MCF 10A (cell line): ENCODE results near the gene CRCP. TPM values are rescaled to one million over a fixed set of nuclear protein-coding genes. Genes with fewer than 3 reads are reported as not detected.

ENCODE experiments used
- BruUV-seq: library from RNA; stranded (reverse); fragments of 400-500 nt; replicated peaks from 2 replicates; lab custom pipeline; 2021; lab: Mats Ljungman, UMichigan
- CTCF ChIA-PET: fragments of 300-600 bp; sonication (Branson Sonifier 250); formaldehyde crosslinking; extraction: SDS; loops from one replicate; lab custom pipeline; 2021; ENCODE audit warnings: antibody characterized with exemption, inconsistent platforms; lab: Yijun Ruan, JAX
- POLR2A ChIA-PET: fragments of 300-600, 350-650 bp; sonication (Branson Sonifier 250); formaldehyde crosslinking; extraction: SDS; loops from one replicate; lab custom pipeline; 2020; ENCODE audit warnings: antibody characterized with exemption, inconsistent platforms; lab: Yijun Ruan, JAX
- DNase-seq: peaks from one replicate; pipeline ENCODE4 v3.0.0-alpha.2; 2018; ENCODE audit not compliant: unreplicated experiment
- H3K27ac Mint-ChIP-seq: one replicate; pipeline ENCODE4 v1.8.0; 2022; ENCODE audit warnings: mild to moderate bottlenecking, low read depth, mixed read lengths; ENCODE audit not compliant: unreplicated experiment
- H3K27me3 Mint-ChIP-seq: one replicate; pipeline ENCODE4 v1.8.0; 2022; ENCODE audit warnings: mixed read lengths; ENCODE audit not compliant: insufficient read depth, unreplicated experiment
- H3K36me3 Mint-ChIP-seq: one replicate; pipeline ENCODE4 v1.8.0; 2022; ENCODE audit warnings: mild to moderate bottlenecking, moderate library complexity, mixed read lengths; ENCODE audit not compliant: insufficient read depth, unreplicated experiment
- H3K4me1 Mint-ChIP-seq: one replicate; pipeline ENCODE4 v1.8.0; 2022; ENCODE audit warnings: mixed read lengths; ENCODE audit not compliant: insufficient read depth, unreplicated experiment
- H3K4me3 Mint-ChIP-seq: one replicate; pipeline ENCODE4 v1.8.0; 2022; ENCODE audit warnings: mild to moderate bottlenecking, moderate library complexity, mixed read lengths; ENCODE audit not compliant: unreplicated experiment
- H3K9me3 Mint-ChIP-seq: one replicate; pipeline ENCODE4 v1.8.0; 2022; ENCODE audit warnings: mixed read lengths; ENCODE audit not compliant: unreplicated experiment
- intact Hi-C: fragments of 100-400 bp; cut with micrococcal nuclease; formaldehyde crosslinking; loops from 2 replicates; pipeline ENCODE4 v1.14.1; 2022
- total RNA-seq: library from RNA; stranded (reverse); gene quantifications from 2 replicates; pipeline ENCODE4 v1.2.3, GENCODE V29; 2022
- TF ChIP-seq, protein P1 (sequence below): fragments of 200-600 bp; IDR thresholded peaks from one replicate; pipeline ENCODE4 v1.8.0; 2022; ENCODE audit warnings: antibody characterized with exemption, mild to moderate bottlenecking; ENCODE audit not compliant: unreplicated experiment

Gene CRCP
- total RNA-seq, 1 experiment from 2014 or later = 39.8 TPM

DNA sequence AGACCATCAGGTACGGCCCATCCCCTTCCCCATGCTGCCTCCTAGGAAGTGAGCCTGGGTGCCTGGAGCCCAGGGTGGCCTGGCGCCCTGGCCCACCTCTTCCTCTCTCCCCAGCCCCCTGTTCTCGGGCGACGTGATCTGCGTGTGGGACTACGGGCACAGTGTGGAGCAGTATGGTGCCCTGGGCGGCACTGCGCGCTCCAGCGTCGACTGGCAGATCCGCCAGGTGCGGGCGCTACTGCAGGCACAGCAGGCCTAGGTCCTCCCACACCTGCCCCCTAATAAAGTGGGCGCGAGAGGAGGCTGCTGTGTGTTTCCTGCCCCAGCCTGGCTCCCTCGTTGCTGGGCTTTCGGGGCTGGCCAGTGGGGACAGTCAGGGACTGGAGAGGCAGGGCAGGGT, 22.0 kb upstream of the CRCP start:
- no peak overlapping the region for H3K4me3 Mint-ChIP-seq
- H3K9me3 Mint-ChIP-seq = no peaks in the 10 kb centered on the region
- ChIA-PET CTCF (no interaction called here), POLR2A (interaction anchor here (0.7 kb wide), 1 partner anchor 105 kb away, joined by 3 read pairs; no protein-coding TSS in a partner anchor)
- no peaks in the 10 kb centered on the region for H3K4me1 Mint-ChIP-seq
- no TSS peak for BruUV-seq
- H3K36me3 Mint-ChIP-seq = peaks cover 17% of the 10 kb centered on the region
- H3K27me3 Mint-ChIP-seq = no peaks in the 10 kb centered on the region
- no peak overlapping the region for H3K27ac Mint-ChIP-seq
- DNase-seq = no peak
- intact Hi-C loops = no loop called here
- TF ChIP-seq, protein P1, sequence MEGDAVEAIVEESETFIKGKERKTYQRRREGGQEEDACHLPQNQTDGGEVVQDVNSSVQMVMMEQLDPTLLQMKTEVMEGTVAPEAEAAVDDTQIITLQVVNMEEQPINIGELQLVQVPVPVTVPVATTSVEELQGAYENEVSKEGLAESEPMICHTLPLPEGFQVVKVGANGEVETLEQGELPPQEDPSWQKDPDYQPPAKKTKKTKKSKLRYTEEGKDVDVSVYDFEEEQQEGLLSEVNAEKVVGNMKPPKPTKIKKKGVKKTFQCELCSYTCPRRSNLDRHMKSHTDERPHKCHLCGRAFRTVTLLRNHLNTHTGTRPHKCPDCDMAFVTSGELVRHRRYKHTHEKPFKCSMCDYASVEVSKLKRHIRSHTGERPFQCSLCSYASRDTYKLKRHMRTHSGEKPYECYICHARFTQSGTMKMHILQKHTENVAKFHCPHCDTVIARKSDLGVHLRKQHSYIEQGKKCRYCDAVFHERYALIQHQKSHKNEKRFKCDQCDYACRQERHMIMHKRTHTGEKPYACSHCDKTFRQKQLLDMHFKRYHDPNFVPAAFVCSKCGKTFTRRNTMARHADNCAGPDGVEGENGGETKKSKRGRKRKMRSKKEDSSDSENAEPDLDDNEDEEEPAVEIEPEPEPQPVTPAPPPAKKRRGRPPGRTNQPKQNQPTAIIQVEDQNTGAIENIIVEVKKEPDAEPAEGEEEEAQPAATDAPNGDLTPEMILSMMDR = no peak

- H3K27me3 Mint-ChIP-seq = no peaks in the 10 kb centered on the region
- peaks cover 8% of the 10 kb centered on the region for H3K4me1 Mint-ChIP-seq
- POLR2A ChIA-PET = interaction anchor here (1.1 kb wide), 1 partner anchor 19 kb away, joined by 3 read pairs; the partner anchor contains the start of gene ASL
- intact Hi-C loops = no loop called here
- no peak overlapping the region for H3K4me3 Mint-ChIP-seq
- CTCF ChIA-PET = interaction anchor here (0.7 to 1.0 kb wide), 3 partner anchors 17 to 571 kb away, joined by 3 read pairs; partner anchors contain the start of gene CRCP
- H3K9me3 Mint-ChIP-seq = no peaks in the 10 kb centered on the region
- DNase-seq = no peak
- TF ChIP-seq, protein P1 = no peak
- no TSS peak for BruUV-seq
- no peak overlapping the region for H3K27ac Mint-ChIP-seq
- H3K36me3 Mint-ChIP-seq = peaks cover 23% of the 10 kb centered on the region
Measured at GRCh38 chr7:66095010-66095409, 19.6 kb upstream of the CRCP start.

- BruUV-seq = no TSS peak
- no peaks in the 10 kb centered on the region for H3K9me3 Mint-ChIP-seq
- no peak for DNase-seq
- peaks cover 18% of the 10 kb centered on the region for H3K4me1 Mint-ChIP-seq
- intact Hi-C loops = no loop called here
- ChIA-PET CTCF (no interaction called here), POLR2A (no interaction called here)
- H3K27me3 Mint-ChIP-seq = no peaks in the 10 kb centered on the region
- H3K27ac Mint-ChIP-seq = no peak overlapping the region
- TF ChIP-seq, protein P1 = no peak
- H3K36me3 Mint-ChIP-seq = peaks cover 14% of the 10 kb centered on the region
- peak overlapping the region; percentile 92 for H3K4me3 Mint-ChIP-seq
Measured at GRCh38 chr7:66099232-66099550, 15.5 kb upstream of the CRCP start.

GRCh38 chr7:66099551-66100407, 14.9 kb upstream of the CRCP start:
- peak; percentile 95 for DNase-seq
- no peaks in the 10 kb centered on the region for H3K9me3 Mint-ChIP-seq
- H3K4me3 Mint-ChIP-seq = peak overlapping the region; percentile 92
- no peaks in the 10 kb centered on the region for H3K27me3 Mint-ChIP-seq
- POLR2A ChIA-PET = interaction anchor here (0.6 to 2.0 kb wide), 8 partner anchors 12 to 349 kb away, joined by 3 to 17 read pairs (median 4); partner anchors contain the start of gene CRCP
- BruUV-seq = no TSS peak
- TF ChIP-seq, protein P1 = no peak
- CTCF ChIA-PET = interaction anchor here (0.6 to 0.7 kb wide), 2 partner anchors 27 to 288 kb away, joined by 3 read pairs; no protein-coding TSS in a partner anchor
- H3K4me1 Mint-ChIP-seq = peaks cover 18% of the 10 kb centered on the region
- H3K27ac Mint-ChIP-seq = peak overlapping the region; percentile 67
- intact Hi-C loops = no loop called here
- H3K36me3 Mint-ChIP-seq = peaks cover 11% of the 10 kb centered on the region
